GM21528 (cell line): ENCODE results near the gene KLRD1.
"Not testable (repeated sequence)": the region's sequence is repeated elsewhere in the genome, so short reads cannot be mapped to it uniquely, and the experiment has no call there.

Experiments used
- ATAC-seq: cut with Tn5 transposase; IDR thresholded peaks from one replicate; pipeline ENCODE4 v1.9.1; 2021; ENCODE audit warnings: mild to moderate bottlenecking, moderate library complexity; ENCODE audit not compliant: unreplicated experiment, low FRiP score

KLRD1 gene

GRCh38 chr12:10307630-10308029 lies at the start of gene KLRD1:
KLRD1 (plus strand) TSS chr12:10307870; CDS start chr12:10308078, 208 bp downstream.
- ATAC-seq = no peak

- ATAC-seq = no peak
Observed at GRCh38 chr12:10260927-10261326, 46.7 kb upstream of the KLRD1 start.

GRCh38 chr12:10268037-10268436 lies 39.6 kb upstream of the KLRD1 start:
- no peak for ATAC-seq

GRCh38 chr12:10272467-10272866 lies 35.2 kb upstream of the KLRD1 start:
- no peak for ATAC-seq

- no peak for ATAC-seq
Observed at GRCh38 chr12:10276774-10277173, 30.9 kb upstream of the KLRD1 start.

GRCh38 chr12:10278104-10278503 lies 29.6 kb upstream of the KLRD1 start:
- no peak for ATAC-seq

GRCh38 chr12:10279937-10280336 lies 27.7 kb upstream of the KLRD1 start:
- ATAC-seq = no peak

- ATAC-seq = no peak
Observed at GRCh38 chr12:10283027-10283426, 24.6 kb upstream of the KLRD1 start.

GRCh38 chr12:10285919-10286318 lies 21.8 kb upstream of the KLRD1 start:
- ATAC-seq = no peak

GRCh38 chr12:10289005-10289754 lies 18.5 kb upstream of the KLRD1 start:
- ATAC-seq = no peak

GRCh38 chr12:10291030-10291429 lies 16.6 kb upstream of the KLRD1 start:
- no peak for ATAC-seq

GRCh38 chr12:10293151-10293550 lies 14.5 kb upstream of the KLRD1 start:
- ATAC-seq = no peak

- ATAC-seq = no peak
Observed at GRCh38 chr12:10293570-10294227, 14.0 kb upstream of the KLRD1 start.

GRCh38 chr12:10301103-10301502 lies 6.6 kb upstream of the KLRD1 start:
- no peak for ATAC-seq

- no peak for ATAC-seq
Observed at GRCh38 chr12:10304161-10304574, 3.5 kb upstream of the KLRD1 start.

- no peak for ATAC-seq
Observed at GRCh38 chr12:10305411-10305810, 2.3 kb upstream of the KLRD1 start.

GRCh38 chr12:10310926-10311720 lies 3.5 kb downstream of the KLRD1 start:
- no peak for ATAC-seq

GRCh38 chr12:10319388-10319787 lies 11.7 kb downstream of the KLRD1 start:
- no peak for ATAC-seq

- ATAC-seq = no peak
Observed at GRCh38 chr12:10320643-10321042, 13.0 kb downstream of the KLRD1 start.

GRCh38 chr12:10328691-10329090 lies 21.0 kb downstream of the KLRD1 start:
- not testable (repeated sequence) for ATAC-seq

- ATAC-seq = no peak
Observed at GRCh38 chr12:10331642-10332239, 24.1 kb downstream of the KLRD1 start.
